Muscle of back (tissue), 11 donors: ENCODE data around the gene CPNE5. TPM values are rescaled to one million over a fixed set of nuclear protein-coding genes. Genes with fewer than 3 reads are reported as not detected.

Experiments used
- DNase-seq, 3 donors: peaks; one replicate each; pipeline versions ENCODE4 v3.0.0 to v3.0.0-alpha.2; 2013
- polyA plus RNA-seq, 10 donors: library from polyadenylated mRNA; unstranded; fragments of 120-200 nt; gene quantifications; one replicate each; pipeline ENCODE4 v1.2.1, GENCODE V29; 2013; ENCODE audit not compliant: insufficient read length in 10 of 10

CPNE5 gene
- polyA plus RNA-seq, 10 donors: 4.5 to 20.4 (median 11.7) TPM

DNA sequence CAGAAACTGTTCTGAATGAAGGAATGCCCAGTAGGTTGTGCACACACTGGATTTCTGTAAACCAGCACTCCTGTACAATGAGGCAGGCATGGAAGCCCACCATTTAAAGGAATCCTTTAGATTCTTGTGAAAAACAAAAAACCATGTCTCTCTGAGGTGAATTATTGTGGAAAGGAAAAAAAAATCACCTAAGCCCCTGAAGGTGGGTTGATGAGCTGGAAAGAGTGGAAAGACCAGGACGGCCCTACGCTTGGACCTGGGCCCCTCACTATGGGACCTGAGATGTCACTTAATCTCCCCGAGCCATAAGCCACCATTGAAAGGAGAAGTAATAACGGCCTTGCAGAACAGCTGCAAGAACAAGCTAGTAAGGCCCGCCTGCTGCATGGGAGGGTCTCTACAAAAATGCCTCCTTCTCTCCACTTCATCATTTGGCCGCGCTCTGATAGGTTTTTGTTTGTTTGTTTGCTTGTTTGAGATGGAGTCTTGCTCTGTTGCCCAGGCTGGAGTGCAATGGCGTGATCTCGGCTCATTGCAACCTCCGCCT lies 72.8 kb downstream of the CPNE5 start:
- DNase-seq: no peak

DNA sequence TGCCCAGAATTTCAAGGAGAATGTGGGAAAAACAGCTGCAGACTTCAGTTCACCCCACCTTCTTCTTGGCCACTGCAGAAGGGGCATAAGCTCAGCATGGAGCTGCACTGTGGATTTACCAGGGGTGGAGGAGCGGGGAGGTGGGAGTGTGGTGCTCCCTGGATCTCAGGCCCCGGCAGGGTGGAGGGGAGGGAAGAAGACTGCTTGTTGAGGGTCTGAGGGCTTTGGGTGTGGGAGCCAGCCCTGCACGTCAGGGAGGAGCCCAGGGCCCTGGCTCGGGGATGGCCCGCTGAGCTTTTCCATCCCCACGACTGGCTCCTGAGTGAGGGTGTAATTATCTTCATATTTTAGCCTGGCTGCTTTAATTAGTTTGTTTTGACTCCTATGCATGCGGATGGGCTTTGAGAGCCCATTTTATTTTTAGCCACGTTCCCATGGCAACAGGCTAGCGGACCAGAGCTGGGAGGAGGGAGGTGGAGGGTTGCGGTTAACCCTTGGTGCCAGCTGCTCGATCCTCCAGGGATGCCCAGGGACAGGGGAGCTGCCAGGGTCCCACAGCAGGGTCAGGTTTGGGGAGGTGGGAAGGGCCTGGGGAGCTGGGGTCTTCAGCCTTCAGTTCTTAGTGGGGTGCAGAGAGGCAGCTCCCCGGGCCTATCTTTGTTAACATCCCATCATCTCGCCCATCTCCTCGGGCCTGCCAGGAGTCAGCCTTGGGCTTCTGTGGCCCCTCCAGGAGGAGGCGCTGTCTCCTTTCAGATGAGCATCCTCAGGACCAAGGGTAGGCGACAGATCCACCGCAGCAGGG lies 73.4 kb downstream of the CPNE5 start:
- DNase-seq: peak; percentile 69 to 89 (median 86)

DNA sequence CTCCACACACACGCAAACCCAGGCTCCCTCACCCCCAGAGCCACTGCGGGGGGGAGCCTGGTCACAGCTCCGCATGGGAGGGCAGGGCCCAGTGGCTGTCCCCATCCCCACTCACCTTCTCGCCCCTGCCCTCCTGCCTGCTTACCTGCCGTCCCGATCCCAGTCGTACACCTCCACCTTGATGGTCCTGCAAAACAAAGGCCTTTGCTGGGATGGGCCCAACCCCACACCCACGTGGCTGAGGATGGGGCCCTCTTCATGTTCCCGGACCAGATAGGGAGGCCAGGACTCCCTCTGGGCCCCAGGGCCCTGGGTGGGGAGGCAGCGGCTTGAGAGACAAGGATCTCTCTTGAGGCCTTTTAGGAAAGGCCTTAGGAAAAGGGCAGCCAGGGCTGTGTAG lies 74.1 kb downstream of the CPNE5 start:
- no peak for DNase-seq

DNA sequence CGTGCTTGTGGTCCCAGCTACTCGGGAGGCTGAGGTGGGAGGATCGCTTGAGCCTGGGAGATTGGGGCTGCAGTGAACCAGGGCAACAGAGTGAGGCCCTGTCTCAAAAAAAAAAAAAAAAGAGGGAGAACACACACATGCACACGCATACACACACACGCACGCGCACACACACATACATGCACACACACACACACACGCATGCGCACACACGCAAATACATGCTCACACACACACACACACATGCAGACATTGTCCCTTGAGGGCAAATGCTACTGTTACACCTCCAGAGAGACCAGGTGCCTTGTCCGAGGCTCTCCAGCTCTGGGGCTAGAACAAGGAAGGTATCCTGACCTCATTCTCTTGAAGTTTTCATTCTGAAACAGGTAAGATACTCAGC lies 77.1 kb downstream of the CPNE5 start:
- DNase-seq: no peak

DNA sequence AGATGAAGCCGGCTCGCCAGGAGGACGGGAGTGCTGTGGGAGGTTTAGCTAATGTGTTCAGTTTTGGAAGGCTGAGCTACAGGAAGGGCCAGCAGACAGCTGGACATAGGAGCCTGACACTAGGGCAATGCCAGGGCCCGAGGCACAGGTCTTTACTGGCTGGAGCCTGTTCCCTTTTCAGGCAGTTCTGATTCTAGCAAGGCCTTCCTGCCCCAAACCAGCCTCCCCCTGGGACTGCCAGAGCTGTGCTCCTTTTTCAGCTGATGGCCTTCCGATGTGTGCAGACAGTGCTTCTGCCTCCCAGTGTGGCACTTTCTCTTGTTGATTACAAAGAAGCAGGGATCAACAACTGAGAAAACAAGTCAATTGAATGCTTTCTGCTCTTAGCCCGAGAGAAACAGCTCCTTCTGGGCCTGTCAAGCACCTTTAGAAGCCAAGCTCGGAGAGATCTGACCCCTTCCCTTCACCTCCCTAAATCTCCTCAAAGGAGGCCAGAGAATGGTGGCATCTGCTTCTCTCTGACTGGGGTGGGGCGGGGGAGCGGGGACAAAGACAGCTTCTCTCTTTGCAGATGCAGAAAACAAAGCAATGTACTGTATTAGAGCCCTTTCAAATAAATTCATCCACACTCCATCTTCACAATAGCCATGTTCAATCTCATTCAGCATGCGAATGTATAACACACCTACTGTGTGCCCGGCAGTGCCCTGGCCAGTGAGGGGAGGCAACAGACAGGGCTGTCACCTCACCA lies 78.4 kb downstream of the CPNE5 start:
- no peak for DNase-seq

DNA sequence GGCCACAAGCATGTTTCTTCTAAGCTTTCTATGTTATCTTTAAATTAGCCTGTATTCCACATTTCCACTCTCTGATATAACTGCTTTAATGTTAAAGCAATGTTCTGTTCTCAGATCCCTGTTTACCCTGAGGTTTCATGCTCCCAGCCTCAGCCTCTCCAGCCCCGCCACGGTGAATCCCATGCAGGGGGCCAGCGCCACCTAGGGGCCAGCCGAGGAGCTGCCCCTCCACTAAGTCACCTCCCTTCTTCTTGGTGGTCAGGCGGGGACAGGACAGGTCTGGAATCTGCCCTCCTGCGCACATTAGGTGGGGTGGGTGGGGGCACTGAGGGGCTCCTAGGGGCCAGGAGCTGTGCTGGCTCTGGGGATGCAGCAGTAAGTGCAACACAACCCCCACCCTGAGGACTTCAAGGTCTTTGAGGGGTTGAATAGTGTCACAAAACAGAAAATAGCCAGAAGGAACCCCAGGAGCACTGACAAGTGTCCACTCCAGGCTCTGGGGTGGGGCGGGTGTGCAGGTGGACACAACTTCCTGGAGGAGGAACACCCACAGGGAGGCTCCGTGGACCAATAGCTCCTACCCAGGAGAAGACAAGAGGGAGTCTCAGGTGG lies 80.0 kb downstream of the CPNE5 start:
- DNase-seq: peak; percentile 61 to 91 (median 85)

DNA sequence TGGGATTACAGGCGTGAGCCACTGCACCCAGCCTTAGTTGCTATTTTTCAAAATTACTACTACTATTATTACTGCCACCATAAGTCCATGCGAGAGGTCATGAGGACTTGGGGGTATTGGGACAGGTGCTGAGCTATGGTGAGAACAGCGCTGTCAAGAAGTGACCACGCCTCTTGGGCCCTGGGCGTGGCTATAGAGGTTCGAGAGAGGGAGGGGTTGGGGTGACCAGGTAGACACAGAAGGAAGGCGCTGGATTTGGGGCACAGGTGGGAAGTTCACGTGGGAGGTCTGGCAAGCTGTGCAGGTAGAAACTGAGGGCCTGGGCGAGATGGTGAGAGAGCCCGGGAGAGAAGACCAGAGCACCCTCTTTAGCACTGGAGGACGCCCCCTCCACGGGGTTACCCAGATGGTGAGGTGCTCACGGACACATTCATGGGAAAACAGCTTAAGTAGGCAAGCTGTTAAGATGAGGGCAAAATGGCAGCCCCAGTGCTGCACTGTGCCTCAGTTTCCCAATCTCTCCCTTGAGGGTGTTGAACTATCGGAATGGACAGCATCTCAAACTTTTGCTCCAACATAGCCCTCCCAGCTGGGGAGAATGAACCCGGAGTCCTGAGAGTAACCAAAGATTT lies 80.6 kb downstream of the CPNE5 start:
- no peak for DNase-seq

DNA sequence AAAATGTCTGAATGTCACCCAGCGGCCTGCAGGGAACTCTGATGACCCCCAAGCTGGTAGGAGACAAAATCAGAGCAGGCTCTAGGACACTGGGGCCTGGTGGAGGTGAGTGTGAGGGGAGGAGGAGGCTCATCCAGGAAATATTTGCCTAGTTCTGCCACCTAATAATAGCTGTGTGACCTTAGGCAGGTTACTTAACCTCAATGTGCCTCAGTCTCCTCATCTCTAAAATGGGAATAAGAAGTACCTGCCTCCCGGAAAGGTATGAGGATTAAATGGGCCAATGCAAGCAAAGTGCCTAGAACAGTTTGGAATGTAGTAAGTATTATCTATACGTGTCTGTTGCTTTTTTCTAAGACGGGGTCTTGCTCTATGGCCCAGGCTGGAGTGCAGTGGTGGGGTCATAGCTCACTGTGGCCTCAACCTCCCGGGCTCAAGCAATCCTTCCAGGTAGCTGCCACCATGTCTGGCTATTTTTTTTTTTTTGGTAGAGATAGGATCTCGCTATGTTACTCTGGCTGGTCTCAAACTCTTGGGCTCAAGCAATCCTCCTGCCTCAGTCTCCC lies 81.2 kb downstream of the CPNE5 start:
- DNase-seq: no peak

DNA sequence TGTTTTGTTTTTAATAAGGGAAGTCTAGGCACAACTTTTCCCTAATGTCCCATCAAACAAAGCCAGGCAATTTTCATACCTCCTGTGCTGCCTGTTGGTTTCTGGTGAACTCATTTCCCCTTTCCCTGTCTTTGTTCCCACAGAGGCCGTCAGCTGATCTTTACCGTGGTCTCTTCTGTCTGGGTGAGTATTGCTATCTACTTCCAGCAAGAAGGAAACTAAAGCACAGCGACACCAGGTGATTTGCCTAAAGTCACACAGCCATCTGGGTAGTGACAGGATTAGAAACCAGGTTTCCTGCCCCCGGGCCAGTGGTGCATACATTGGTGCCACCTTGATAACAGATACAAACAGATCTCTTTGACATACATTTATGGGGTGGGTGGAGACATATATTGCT lies 82.0 kb downstream of the CPNE5 start:
- DNase-seq: no peak

DNA sequence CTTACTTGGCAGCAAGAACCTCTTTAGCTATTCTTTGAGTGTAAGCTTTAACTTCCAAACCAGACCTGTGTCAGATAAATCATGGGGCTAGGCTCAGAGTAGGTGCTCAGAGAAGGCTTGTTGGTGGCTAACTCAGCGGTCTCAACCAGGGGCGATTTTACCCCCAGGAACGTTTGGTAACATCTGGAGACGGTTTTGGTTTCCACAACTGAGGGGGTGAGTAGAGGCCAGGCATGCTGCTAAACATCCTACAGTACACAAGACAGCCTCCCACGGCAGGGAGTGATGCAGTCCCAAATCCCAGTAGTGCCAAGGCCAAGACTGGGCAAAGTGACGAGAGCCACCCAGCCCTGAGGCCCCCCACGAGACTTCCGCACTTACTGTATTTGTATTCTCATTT lies 82.5 kb downstream of the CPNE5 start:
- DNase-seq: no peak

DNA sequence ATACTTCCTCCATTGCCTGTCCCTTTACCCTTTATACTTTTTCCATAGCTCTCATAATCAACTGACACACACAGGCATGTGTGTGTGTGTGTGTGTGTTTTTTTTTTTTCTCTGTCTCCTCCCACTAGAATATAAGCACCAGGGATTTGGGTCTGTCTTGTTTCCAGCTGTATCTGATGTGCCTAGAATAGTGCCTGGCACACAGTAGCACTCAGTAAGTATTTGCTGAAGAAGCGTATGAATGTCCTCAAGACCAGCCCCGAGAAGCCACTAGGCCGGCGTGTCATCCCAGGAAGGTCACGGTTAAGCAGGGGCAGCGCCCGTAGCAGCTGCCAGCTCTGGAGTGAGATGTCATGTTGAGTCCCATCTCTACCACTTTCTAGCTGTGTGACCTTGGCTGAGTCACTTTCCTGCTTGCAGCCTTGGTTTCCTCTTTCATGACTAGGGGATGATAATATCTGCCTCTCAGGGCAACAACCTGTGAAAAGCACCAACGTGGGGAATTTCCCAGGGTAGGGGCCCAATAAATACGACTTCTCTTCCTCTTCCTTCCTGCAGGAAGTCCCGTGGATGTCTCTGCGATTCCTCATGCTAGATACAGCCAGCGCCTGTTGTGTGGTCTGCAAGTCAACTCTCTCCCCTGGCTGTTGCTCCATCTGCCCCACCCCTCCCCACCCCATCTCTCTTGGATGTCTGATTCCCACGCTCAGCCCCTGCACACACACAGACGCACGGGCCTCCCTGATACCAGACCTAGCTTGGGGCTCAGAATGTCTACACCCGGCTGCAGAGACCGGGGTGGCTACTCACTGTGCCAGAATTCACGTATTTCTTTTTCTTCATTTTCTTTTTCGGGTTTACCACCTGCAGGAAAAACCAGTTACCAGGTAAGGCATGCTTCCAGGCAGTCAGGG lies 83.6 kb downstream of the CPNE5 start:
- no peak for DNase-seq

DNA sequence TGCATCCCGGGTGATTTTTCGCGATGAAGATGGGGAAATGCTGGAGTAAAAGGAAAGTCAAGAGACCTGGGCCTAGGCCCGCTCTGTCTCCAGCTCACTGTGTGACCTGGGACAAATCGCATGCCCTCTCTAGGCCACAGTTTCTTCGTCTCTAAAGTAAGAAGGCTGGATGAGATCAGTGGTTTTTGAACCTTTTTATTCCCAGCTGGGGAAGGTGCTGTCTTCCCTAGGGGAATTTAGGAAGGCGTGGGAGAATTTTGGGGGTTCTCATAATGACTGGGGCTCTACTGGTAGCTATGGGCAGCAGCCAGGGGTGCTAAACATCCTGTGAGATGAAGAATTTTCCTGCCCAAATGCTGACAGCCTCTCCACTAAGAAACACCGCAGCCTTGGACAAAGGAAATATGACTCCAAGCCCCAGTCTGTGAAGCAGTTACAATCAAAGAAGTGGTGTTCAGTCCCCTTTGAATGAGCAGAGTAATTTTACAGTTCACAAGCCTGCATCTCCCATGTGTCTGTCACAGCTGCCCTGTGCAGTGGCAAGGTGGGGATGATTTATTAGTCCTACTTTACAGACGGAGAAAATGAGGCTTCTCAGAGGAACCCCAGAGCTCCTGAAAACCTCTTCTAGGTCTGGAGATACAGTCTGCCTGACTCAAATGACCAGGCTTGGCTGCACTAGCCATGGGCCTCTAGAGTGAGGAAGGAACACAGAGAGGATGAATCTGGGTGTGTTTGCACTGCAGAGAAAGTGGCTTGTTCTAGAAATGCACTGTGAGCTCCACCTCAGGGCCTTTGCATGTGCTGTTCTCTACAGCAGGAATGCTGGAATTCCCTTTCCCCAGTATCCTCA lies 84.4 kb downstream of the CPNE5 start:
- DNase-seq: no peak

DNA sequence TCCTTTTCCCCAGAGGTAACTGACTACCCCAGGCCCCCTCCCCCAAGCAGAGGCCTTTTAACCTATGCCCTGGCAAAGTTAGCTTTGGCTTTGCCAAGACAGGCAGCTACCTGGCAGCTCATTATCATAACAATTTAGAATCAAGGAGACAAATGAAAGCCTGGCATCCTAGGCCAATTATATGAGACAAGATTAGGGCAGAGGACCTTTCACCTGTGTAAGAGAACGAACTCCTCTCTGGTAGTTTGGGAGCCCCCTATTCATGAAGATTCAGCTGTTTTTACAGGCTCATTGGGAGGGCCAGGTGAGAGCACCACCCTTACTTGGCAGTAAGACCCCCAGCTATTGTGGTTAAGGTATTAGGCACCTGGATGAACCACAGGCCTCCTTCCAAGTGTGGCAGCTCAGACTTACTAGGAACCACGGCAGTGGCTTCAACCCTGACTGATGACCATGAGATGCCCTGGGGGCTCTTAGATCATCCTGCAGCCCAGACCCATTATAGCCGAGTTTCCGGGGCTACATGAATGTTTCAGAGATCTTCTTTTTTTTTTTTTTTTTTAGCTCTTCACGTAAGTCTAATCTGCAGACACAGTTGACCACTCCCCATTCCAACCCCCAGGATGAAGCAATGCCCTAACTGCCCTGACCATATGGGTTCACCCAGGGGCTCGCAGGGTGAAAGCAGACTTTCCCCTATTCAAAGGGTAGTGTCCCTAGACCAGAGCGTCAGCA lies 85.4 kb downstream of the CPNE5 start:
- DNase-seq: no peak

DNA sequence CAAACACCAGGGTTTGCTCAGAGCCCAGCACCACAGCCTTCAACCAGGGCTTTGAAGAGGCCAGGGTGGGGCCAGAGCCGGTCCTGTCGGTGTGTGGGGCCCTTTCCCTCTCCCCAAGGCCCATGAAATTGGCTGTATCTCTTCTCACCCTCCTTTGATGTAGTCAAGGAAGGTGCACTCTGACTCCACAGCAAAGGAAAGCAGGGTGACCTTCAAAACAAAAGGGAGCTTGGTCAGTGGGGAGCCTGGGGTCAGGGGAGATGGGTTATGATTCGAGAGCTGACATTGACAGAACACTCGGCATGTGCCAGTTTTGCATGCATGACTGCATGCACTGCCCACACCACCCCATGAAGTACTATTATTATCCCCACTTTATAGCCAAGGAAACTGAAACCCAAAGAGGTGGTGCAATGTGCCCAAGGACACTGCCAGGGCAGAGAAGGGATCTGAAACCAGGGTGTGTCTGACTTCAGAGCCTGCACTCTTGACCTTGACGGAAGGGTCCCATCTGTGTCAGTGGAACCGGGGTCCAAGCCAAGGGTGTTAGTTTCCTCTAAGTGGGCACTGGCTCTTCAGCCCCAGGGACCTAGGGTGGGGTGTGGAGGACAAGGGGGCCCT lies 86.2 kb downstream of the CPNE5 start:
- no peak for DNase-seq

DNA sequence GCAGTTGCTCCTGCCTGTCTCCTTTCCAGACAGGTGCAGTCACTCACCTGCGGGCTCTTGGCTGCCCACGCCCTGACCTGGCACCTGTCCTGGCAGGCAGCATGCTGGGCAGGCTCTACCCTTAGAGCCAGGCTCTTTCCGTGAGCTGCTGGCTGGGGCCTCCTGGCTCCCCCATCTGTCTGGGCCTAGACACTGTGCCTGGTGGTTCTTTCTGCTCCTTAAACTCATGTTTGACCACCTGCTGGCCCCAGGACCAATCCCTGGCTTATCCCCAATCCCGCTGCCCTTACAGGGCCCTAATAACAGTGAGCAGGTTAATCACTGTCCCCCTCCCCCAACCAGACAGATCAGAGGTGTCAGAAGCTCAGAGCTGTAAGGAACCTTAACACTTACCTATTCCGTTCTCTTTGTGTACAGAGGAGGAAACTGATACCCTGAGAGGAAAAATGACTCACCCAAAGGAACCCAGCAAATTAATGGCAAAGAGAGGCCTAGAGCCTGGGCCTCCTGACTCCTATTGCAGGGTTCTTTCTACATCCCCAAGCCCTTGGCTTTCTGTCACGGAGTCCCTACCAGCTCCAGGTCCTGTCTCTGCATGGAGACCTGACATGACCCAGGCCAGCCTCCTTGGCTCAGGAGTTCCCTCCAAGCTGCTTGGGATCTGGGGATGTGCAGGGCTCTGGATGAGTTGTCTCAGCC lies 86.9 kb downstream of the CPNE5 start:
- no peak for DNase-seq

DNA sequence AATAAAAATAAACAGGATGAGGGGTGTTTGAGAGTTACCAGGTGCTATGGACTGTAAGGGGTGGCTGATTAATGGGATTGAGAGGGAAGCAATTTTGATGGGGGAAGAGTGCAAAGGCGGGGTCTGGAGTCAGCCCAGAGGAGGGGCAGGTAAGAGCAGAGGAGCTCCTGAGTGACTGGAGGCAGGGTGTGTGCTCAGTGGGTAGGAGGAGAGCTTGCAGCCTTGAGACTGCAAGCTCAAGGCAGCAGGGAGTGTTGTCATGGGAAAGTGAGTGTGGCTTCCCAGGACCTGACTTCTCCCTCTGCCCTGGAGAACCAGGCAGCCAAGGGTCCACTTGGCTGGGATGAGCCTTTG lies 87.4 kb downstream of the CPNE5 start:
- DNase-seq: no peak

DNA sequence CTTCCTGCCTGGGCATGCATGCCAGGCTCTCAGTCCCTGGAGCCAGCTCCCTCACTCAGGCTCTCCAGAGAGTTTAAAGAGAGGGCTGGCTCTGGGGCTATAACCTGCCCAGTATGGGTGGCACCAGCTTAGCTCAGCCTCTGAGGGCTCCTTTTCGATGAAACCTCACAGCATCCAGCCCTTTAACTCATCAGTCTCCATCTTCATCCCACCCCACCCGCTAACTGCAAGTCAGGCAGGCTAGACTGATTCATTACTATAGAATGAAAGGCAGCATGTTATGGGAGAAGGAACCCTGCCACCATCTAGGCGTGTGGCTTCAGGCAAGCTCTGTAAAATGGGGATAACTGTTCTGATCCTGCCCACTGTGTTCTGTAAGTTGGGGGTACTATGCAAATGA lies 88.2 kb downstream of the CPNE5 start:
- DNase-seq: no peak
